HEK293T (cell line): ENCODE measurements around the gene LIN7B.

ENCODE experiments used
- CTCF ChIA-PET: fragments of 350-600 bp; formaldehyde crosslinking; extraction: SDS; loops from one replicate; lab custom pipeline; 2021; ENCODE audit warnings: antibody characterized with exemption, inconsistent platforms; lab: Yijun Ruan, JAX
- POLR2A ChIA-PET: fragments of 350-600 bp; formaldehyde crosslinking; extraction: SDS; loops from one replicate; lab custom pipeline; 2020; ENCODE audit warnings: antibody characterized with exemption, inconsistent platforms; lab: Yijun Ruan, JAX
- DNase-seq: peaks from one replicate; pipeline ENCODE4 v3.0.0; 2012; ENCODE audit warnings: mixed read lengths; ENCODE audit errors: extremely low spot score
- ARNT ChIP-seq: fragments of 450-650 bp; IDR thresholded peaks from 2 replicates; pipeline ENCODE4 v1.6.1; 2017; ENCODE audit warnings: mild to moderate bottlenecking
- BHLHE40 ChIP-seq: fragments of 450-650 bp; IDR thresholded peaks from 2 replicates; pipeline ENCODE4 v1.6.1; 2016; ENCODE audit warnings: mild to moderate bottlenecking, moderate library complexity, borderline replicate concordance
- CTBP1 ChIP-seq: fragments of 450-650 bp; IDR thresholded peaks from 2 replicates; pipeline ENCODE4 v1.6.1; 2016; ENCODE audit warnings: borderline replicate concordance
- ELF4 ChIP-seq: fragments of 450-650 bp; IDR thresholded peaks from 2 replicates; pipeline ENCODE4 v1.6.1; 2017; ENCODE audit warnings: antibody characterized with exemption
- FOXA1 ChIP-seq: fragments of 450-650 bp; IDR thresholded peaks from 2 replicates; pipeline ENCODE4 v1.6.1; 2016; ENCODE audit warnings: mild to moderate bottlenecking
- FOXK2 ChIP-seq: fragments of 450-650 bp; IDR thresholded peaks from 2 replicates; pipeline ENCODE4 v1.6.1; 2016; ENCODE audit warnings: mild to moderate bottlenecking
- FOXM1 ChIP-seq: fragments of 450-650 bp; IDR thresholded peaks from 2 replicates; pipeline ENCODE4 v1.6.1; 2017; ENCODE audit warnings: mild to moderate bottlenecking, borderline replicate concordance
- HDGF ChIP-seq: fragments of 450-650 bp; IDR thresholded peaks from 2 replicates; pipeline ENCODE4 v1.6.1; 2017; ENCODE audit warnings: antibody characterized with exemption, borderline replicate concordance
- L3MBTL2 ChIP-seq: fragments of 450-650 bp; conservative IDR thresholded peaks from 2 replicates; pipeline ENCODE4 v1.6.1; 2016; ENCODE audit warnings: mild to moderate bottlenecking
- LEF1 ChIP-seq: fragments of 450-650 bp; IDR thresholded peaks from 2 replicates; pipeline ENCODE4 v1.6.1; 2017; ENCODE audit warnings: mild to moderate bottlenecking, borderline replicate concordance
- NFRKB ChIP-seq: fragments of 450-650 bp; IDR thresholded peaks from 2 replicates; pipeline ENCODE4 v1.6.1; 2016; ENCODE audit warnings: mild to moderate bottlenecking, moderate library complexity
- SP1 ChIP-seq: fragments of 450-650 bp; IDR thresholded peaks from 2 replicates; pipeline ENCODE4 v1.6.1; 2017
- SUZ12 ChIP-seq: fragments of 450-650 bp; IDR thresholded peaks from 2 replicates; pipeline ENCODE4 v1.6.1; 2016; ENCODE audit warnings: mild to moderate bottlenecking
- TARDBP ChIP-seq: fragments of 450-650 bp; IDR thresholded peaks from 2 replicates; pipeline ENCODE4 v1.6.1; 2016
- ZNF384 ChIP-seq: fragments of 450-650 bp; IDR thresholded peaks from 2 replicates; pipeline ENCODE4 v1.6.1; 2016
- TF ChIP-seq, protein P1 (sequence below): fragments of 450-650 bp; IDR thresholded peaks from 2 replicates; pipeline ENCODE4 v1.6.1; 2016

The LIN7B gene

DNA sequence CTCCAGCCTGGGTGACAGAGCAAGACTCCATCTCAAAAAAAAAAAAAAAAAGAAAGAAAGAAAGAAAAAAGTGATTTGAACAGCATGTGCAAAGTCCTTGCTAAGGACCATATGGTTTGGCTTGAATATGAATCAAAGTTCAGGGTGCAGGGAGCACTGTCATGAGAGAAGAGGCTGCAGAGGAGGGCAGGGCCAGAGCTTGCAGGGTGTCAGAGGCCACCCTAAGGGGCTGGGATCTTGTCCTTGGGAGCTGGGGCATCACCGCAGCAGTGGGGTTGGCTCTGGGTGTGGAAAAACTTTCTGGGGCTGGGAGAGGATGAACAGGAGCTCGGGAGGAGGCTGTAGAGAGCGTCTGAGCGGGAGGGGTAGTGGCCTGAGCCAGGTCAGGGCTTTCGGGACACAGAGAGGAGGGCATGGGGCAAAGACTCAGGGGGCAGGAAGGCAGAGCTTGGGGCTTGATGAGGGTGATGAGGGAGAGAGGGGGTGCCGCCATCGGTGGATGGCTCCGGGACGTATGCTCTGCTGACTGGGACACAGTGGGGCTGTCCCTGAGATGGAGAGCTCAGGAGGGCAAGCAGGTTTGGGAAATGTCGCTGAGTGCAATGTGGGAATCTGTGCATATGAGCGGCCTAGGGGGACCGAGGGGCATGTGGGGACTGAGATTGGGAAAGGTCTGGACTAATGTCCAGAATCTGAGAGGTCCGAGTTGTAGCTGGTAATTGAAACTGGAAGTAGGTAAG is 46.5 kb downstream of the LIN7B start:
- CTCF ChIA-PET: no interaction called here
- no peak for TF ChIP-seq FOXK2
- no peak for TF ChIP-seq TARDBP
- TF ChIP-seq SUZ12: no peak
- TF ChIP-seq HDGF: no peak
- no peak for TF ChIP-seq FOXM1
- TF ChIP-seq NFRKB: no peak
- no peak for TF ChIP-seq FOXA1
- no peak for TF ChIP-seq ZNF384
- TF ChIP-seq L3MBTL2: no peak
- no peak for TF ChIP-seq LEF1
- no peak for TF ChIP-seq ELF4
- no peak for TF ChIP-seq CTBP1
- TF ChIP-seq SP1: no peak
- POLR2A ChIA-PET: interaction anchor here (1.1 kb wide), 1 partner anchor 10 kb away, joined by 5 read pairs; no protein-coding TSS in a partner anchor
- DNase-seq: no peak

DNA sequence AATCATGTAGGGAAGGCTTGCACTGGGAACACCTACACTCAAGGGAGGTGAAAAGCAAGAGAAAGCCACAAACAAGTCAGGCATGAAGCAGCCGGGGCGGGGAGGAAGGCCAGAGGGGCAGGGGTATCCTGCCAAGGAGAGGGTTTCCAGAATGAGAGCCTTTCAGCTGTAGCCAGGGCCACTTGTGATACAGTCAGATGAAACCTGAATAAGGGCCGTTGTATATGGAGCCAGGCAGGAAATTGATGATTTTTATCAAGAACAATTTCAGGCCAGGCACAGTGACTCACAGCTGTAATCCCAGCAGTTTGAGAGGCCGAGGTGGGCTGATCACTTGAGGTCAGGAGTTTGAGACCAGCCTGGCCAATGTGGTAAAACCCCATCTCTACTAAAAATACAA is 47.8 kb downstream of the LIN7B start:
- ChIA-PET CTCF (interaction anchor here (0.6 kb wide), 1 partner anchor 39 kb away, joined by 4 read pairs; no protein-coding TSS in a partner anchor), POLR2A (no interaction called here)
- TF ChIP-seq HDGF: no peak
- no peak for TF ChIP-seq NFRKB
- TF ChIP-seq CTBP1: no peak
- TF ChIP-seq ZNF384: no peak
- TF ChIP-seq FOXK2: no peak
- no peak for TF ChIP-seq FOXM1
- no peak for TF ChIP-seq BHLHE40
- no peak for TF ChIP-seq ARNT
- no peak for TF ChIP-seq L3MBTL2
- no peak for TF ChIP-seq TARDBP
- TF ChIP-seq, protein P1, sequence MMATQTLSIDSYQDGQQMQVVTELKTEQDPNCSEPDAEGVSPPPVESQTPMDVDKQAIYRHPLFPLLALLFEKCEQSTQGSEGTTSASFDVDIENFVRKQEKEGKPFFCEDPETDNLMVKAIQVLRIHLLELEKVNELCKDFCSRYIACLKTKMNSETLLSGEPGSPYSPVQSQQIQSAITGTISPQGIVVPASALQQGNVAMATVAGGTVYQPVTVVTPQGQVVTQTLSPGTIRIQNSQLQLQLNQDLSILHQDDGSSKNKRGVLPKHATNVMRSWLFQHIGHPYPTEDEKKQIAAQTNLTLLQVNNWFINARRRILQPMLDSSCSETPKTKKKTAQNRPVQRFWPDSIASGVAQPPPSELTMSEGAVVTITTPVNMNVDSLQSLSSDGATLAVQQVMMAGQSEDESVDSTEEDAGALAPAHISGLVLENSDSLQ: no peak
- no peak for TF ChIP-seq LEF1
- TF ChIP-seq ELF4: no peak
- TF ChIP-seq SUZ12: no peak
- DNase-seq: no peak

DNA sequence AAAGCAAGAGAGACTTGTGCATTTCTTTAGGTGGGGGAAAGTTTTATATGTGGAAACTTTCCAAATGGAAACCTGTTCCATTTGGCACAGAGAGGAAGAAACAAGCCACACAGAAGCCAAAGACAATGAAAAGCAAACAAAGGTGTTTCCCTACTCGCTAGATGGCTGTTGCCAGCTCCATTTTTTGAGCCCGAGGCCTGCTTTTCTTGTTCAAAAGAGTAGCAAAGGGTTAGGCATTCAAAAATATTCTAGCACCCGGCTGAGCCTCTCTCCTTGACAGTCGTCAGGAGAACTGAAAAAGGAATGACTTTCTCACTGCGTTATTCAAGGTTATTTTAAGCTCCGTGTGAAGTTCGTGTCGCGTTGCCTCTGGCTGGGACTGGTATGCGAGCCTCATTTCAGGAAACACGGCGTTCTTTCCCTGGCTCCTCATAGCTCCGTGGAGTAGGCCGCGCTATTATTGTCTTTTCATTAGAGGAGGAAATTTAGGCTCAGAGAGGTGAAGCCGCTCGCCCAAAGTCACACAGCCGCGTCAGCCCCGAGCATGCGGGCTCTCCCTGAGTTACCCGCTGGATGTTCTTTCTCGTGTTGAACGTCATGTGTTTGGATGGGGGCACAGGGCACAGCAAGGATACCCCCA is 51.1 kb downstream of the LIN7B start:
- TF ChIP-seq LEF1 (no peak), HDGF (no peak), FOXA1 (no peak), NFRKB (no peak), TARDBP (no peak), ZNF384 (no peak), SP1 (no peak), L3MBTL2 (no peak), ARNT (no peak), ELF4 (no peak), FOXK2 (no peak), BHLHE40 (no peak), FOXM1 (no peak), SUZ12 (no peak), CTBP1 (no peak)
- TF ChIP-seq, protein P1: no peak
- no peak for DNase-seq
- POLR2A ChIA-PET: no interaction called here
- CTCF ChIA-PET: interaction anchor here (0.5 to 0.6 kb wide), 2 partner anchors 34 to 411 kb away, joined by 3 to 9 read pairs; no protein-coding TSS in a partner anchor

DNA sequence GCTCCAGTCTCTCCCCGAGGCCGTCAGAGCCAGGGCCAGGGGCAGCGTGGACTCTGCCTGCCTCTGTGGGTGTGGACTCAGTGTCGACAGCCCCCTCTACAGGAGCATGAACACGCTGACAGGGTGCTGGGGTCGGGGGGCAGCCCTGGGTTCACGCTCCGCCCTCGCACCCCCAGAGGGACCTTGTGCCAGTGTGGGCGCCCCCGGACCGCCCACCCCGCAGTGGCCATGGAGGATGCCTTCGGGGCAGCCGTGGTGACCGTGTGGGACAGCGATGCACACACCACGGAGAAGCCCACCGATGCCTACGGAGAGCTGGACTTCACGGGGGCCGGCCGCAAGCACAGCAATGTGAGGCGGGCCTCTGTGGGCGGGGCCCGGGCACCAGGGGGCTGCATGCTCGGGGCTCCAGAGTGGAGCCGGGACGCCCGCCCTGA is 51.7 kb downstream of the LIN7B start:
- TF ChIP-seq FOXM1 (no peak), NFRKB (no peak), LEF1 (no peak), BHLHE40 (no peak), CTBP1 (no peak), TARDBP (no peak), ARNT (no peak), SUZ12 (no peak), ZNF384 (no peak), FOXK2 (no peak), L3MBTL2 (no peak), FOXA1 (no peak), SP1 (no peak), ELF4 (no peak)
- TF ChIP-seq, protein P1: no peak
- ChIA-PET POLR2A (no interaction called here), CTCF (interaction anchor here (0.6 kb wide), 1 partner anchor 33 kb away, joined by 3 read pairs; no protein-coding TSS in a partner anchor)
- no peak for DNase-seq

DNA sequence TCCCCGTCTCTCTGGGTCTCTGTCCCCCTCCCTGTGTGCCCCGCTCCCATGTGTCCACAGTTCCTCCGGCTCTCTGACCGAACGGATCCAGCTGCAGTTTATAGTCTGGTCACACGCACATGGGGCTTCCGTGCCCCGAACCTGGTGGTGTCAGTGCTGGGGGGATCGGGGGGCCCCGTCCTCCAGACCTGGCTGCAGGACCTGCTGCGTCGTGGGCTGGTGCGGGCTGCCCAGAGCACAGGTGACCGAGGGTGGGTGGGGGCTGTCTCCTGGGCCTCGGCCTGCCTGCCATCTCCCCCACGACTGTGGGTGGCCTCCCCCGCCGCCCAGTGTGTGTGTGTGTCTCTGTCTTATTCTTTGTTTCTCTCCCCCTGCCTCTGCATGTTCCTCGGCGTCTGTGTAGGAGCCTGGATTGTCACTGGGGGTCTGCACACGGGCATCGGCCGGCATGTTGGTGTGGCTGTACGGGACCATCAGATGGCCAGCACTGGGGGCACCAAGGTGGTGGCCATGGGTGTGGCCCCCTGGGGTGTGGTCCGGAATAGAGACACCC is 53.8 kb downstream of the LIN7B start:
- CTCF ChIA-PET: interaction anchor here (0.6 kb wide), 1 partner anchor 26 kb away, joined by 3 read pairs; no protein-coding TSS in a partner anchor
- POLR2A ChIA-PET: no interaction called here
- DNase-seq: no peak
- no peak for TF ChIP-seq ELF4
- TF ChIP-seq LEF1: no peak
- no peak for TF ChIP-seq ZNF384
- no peak for TF ChIP-seq BHLHE40
